ENCODE data around the gene RAI1.
A peak's percentile ranks its signal among the peaks of the same experiment; 100 is the strongest.

Gene RAI1

DNA sequence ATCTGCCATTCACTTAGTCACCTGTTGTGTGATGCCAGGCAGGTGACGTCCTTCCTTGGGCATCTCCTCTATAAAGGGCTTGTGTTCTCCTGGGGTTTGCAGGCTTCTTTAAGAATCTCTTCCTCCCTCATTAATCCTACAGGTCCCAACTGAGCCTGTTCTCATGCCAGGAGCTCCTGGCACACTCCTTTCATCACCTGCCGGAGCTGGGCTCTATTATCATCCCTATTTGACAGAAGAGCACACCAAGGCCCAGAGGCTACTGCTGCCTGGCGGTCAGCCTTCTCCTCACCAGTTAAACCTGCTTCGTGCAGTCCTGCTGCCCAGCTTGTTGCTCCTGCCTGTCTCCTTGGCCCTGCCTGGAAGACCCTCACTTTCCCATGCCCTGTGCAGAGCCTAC is 51.2 kb downstream of the RAI1 start:
- Mint-ChIP-seq H3K36me3 (ENCODE audit: low read depth) (peaks cover 3% of the 10 kb centered on the region), H3K27ac (no peak overlapping the region), H3K9me3 (no peaks in the 10 kb centered on the region), H3K4me3 (no peak overlapping the region), H3K4me1 (peaks cover 34% of the 10 kb centered on the region), H3K27me3 (no peaks in the 10 kb centered on the region)
- DNase-seq, result no peak
- ATAC-seq, result no peak

GRCh38 chr17:17732892-17733670 is 51.8 kb downstream of the RAI1 start:
- Mint-ChIP-seq H3K36me3 (ENCODE audit: low read depth) (peaks cover 3% of the 10 kb centered on the region), H3K9me3 (no peaks in the 10 kb centered on the region), H3K4me3 (no peak overlapping the region), H3K4me1 (peaks cover 35% of the 10 kb centered on the region), H3K27me3 (no peaks in the 10 kb centered on the region), H3K27ac (no peak overlapping the region)
- ATAC-seq (no peak), DNase-seq (no peak)

- Mint-ChIP-seq H3K36me3 (ENCODE audit: low read depth) (peaks cover 3% of the 10 kb centered on the region), H3K27ac (peak overlapping the region; percentile 5), H3K4me1 (peaks cover 44% of the 10 kb centered on the region), H3K27me3 (no peaks in the 10 kb centered on the region), H3K9me3 (no peaks in the 10 kb centered on the region), H3K4me3 (no peak overlapping the region)
- no peak for DNase-seq
- ATAC-seq, result no peak
Observed at GRCh38 chr17:17736205-17737183, 55.2 kb downstream of the RAI1 start.

DNA sequence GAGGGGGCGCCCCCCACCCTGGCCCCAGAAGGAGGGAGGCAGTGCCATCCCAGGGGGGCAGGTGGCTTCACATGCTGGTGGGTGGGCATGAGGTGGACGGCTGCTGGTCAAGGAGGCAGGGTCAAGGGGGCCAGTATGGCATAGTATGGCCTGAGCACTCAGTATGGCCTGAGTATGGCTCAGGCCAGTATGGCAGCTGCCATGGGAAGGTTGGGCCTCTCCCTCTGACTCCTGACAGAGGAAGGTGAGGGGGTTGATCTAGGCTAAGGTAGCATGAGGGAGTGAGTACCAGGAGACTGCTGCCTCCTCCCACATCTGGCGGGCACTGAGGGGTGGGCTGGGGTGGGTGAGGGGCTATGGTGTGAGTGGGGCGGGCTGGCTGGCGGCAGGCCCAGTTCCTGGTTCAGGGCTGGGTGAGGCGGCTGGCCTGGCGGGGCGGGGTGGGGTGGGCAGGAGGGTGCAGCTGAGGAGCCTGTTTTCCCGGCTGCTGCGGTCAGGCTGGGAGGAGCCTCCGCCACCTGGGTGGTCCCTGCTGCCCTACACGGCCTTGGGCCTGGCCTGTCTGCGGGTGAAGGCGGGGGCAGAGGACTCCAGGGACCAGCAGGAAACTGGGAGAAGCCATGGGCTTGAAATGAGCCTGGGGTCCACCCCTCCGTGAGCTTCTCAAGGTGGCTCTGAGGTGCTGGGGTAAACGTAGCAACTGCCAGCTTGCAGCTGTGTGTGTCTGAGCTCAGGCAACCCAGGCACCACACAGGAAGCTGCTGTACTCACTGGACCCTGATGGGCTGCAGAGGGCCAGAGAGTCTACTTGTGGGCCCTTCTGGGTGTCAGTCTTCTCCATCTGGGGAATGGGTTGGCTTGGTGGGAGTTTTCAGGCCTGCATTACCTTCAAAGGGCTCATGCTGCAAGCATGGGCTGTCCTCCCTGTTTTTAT is 57.0 kb downstream of the RAI1 start:
- Mint-ChIP-seq H3K27me3 (no peaks in the 10 kb centered on the region), H3K4me1 (peaks cover 41% of the 10 kb centered on the region), H3K27ac (peak overlapping the region; percentile 31), H3K36me3 (ENCODE audit: low read depth) (no peaks in the 10 kb centered on the region), H3K4me3 (no peak overlapping the region), H3K9me3 (no peaks in the 10 kb centered on the region)
- ATAC-seq (no peak), DNase-seq (no peak)

GRCh38 chr17:17738901-17739300 is 57.6 kb downstream of the RAI1 start:
- H3K4me3 Mint-ChIP-seq, result no peak overlapping the region
- DNase-seq, result no peak

DNA sequence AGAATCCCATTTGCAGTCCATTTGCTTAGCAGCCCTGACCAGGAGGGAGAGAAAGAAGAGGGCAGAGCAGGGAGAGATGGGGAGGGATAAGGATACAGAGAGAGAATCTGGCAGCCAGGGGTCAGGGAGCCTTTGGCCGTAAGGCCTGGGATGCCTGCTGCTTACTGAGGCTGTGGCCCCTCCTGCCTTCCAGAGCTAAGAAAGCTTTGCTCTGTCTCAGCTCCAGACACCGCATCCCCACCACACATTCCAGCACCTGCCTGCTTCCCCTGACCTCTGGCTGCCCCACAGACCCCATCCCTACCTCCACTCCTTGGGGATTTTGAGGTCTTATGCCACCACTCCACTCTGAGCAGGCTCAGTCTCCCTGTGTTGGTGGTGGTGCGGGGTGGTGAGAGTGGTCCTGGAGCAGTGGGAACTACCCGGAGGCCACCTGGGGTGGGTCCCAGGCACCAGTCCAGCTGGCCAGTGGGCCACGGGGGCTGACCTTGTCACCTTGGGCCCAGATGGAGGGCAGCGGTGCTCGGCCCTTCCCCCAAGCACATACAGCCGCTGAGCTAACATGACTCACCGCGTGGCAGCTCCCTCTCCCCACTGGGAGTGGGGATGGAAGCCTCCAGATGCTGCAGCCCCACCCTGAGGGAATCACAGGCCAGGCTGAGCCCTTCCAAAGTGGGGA is 58.3 kb downstream of the RAI1 start:
- Mint-ChIP-seq H3K27me3 (no peaks in the 10 kb centered on the region), H3K4me1 (peaks cover 36% of the 10 kb centered on the region), H3K4me3 (no peak overlapping the region), H3K27ac (peak overlapping the region; percentile 31), H3K36me3 (ENCODE audit: low read depth) (no peaks in the 10 kb centered on the region), H3K9me3 (no peaks in the 10 kb centered on the region)
- DNase-seq (no peak), ATAC-seq (no peak)

More at GRCh38 chr17:17738901-17739300, 57.6 kb downstream of the RAI1 start:
- Mint-ChIP-seq H3K36me3 (ENCODE audit: low read depth) (no peaks in the 10 kb centered on the region), H3K27me3 (no peaks in the 10 kb centered on the region), H3K4me1 (peaks cover 36% of the 10 kb centered on the region), H3K27ac (peak overlapping the region; percentile 31), H3K9me3 (no peaks in the 10 kb centered on the region)
- ATAC-seq, result no peak

GRCh38 chr17:17740615-17741348 is 59.5 kb downstream of the RAI1 start:
- H3K4me3 Mint-ChIP-seq, result peak overlapping the region; percentile 24
- no peaks in the 10 kb centered on the region for H3K36me3 Mint-ChIP-seq (ENCODE audit: low read depth)
- peak overlapping the region; percentile 14 for H3K27ac Mint-ChIP-seq
- ATAC-seq (no peak), DNase-seq (no peak)
- peaks cover 28% of the 10 kb centered on the region for H3K4me1 Mint-ChIP-seq
- no peaks in the 10 kb centered on the region for H3K9me3 Mint-ChIP-seq
- no peaks in the 10 kb centered on the region for H3K27me3 Mint-ChIP-seq

GRCh38 chr17:17741349-17742023 is 60.2 kb downstream of the RAI1 start:
- H3K27ac Mint-ChIP-seq, result no peak overlapping the region
- ATAC-seq (no peak), DNase-seq (no peak)
- no peak overlapping the region for H3K4me3 Mint-ChIP-seq
- H3K27me3 Mint-ChIP-seq, result no peaks in the 10 kb centered on the region
- H3K4me1 Mint-ChIP-seq, result peaks cover 23% of the 10 kb centered on the region
- H3K36me3 Mint-ChIP-seq (ENCODE audit: low read depth), result no peaks in the 10 kb centered on the region
- no peaks in the 10 kb centered on the region for H3K9me3 Mint-ChIP-seq

DNA sequence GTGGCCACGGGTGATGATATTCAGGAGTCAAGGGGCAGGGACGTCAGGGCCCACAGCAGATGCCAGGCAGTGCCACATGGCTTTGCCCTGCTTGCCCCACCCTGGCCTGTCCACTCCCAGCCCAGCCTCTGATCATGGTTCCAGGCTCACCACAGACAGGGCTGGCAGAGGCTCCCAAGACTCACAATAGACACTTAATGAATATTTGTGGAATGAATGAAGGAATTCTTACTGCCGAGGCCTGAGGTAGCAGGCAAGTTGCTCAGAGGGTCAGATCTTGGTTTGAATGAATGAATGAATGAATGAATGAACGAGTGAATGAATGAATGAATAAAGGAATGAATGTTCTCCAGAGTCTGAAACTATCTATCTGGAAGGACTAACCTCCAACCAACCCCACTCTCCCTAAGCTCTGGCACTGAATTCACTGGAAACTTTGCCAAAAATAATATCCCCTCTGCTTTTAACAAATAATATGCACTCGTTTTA is 60.9 kb downstream of the RAI1 start:
- Mint-ChIP-seq H3K27me3 (no peaks in the 10 kb centered on the region), H3K4me3 (no peak overlapping the region), H3K9me3 (no peaks in the 10 kb centered on the region), H3K4me1 (peaks cover 16% of the 10 kb centered on the region), H3K27ac (no peak overlapping the region), H3K36me3 (ENCODE audit: low read depth) (no peaks in the 10 kb centered on the region)
- DNase-seq, result no peak
- ATAC-seq, result no peak

DNA sequence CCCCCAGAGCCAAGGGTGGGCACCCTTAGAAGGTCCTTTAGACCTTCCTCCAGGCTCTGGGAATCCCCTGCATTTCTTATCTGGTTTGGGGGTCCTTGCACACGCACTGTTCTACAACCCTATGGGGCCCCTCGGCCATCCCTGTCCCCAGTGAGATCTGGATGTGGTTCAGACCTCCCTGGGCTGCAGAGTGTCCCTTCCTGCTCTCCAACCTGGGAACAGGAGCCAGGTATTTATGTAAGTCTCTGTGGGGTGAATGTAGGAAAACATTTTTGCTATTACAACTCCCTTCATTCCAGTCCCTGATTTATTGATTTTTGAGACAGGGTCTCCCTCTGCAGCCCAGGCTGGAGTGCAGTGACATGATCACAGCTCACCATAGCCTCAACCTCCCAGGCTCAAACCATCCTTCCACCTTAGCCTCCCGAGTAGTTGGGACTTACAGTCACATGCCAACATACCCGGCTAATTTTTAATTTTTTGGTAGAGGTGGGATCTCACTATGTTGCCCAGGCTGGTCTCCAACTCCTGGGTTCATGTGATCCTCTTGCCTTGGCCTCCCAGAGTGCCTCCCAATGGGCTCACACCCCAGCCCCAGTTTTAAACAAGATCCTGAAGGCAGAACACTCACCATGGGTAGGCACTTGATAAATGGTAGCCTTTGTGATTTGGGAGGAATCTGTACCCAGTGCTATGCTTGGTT is 61.6 kb downstream of the RAI1 start:
- H3K36me3 Mint-ChIP-seq (ENCODE audit: low read depth), result no peaks in the 10 kb centered on the region
- H3K27ac Mint-ChIP-seq, result no peak overlapping the region
- H3K4me1 Mint-ChIP-seq, result peaks cover 18% of the 10 kb centered on the region
- ATAC-seq (no peak), DNase-seq (no peak)
- H3K9me3 Mint-ChIP-seq, result no peaks in the 10 kb centered on the region
- H3K4me3 Mint-ChIP-seq, result no peak overlapping the region
- H3K27me3 Mint-ChIP-seq, result no peaks in the 10 kb centered on the region

DNA sequence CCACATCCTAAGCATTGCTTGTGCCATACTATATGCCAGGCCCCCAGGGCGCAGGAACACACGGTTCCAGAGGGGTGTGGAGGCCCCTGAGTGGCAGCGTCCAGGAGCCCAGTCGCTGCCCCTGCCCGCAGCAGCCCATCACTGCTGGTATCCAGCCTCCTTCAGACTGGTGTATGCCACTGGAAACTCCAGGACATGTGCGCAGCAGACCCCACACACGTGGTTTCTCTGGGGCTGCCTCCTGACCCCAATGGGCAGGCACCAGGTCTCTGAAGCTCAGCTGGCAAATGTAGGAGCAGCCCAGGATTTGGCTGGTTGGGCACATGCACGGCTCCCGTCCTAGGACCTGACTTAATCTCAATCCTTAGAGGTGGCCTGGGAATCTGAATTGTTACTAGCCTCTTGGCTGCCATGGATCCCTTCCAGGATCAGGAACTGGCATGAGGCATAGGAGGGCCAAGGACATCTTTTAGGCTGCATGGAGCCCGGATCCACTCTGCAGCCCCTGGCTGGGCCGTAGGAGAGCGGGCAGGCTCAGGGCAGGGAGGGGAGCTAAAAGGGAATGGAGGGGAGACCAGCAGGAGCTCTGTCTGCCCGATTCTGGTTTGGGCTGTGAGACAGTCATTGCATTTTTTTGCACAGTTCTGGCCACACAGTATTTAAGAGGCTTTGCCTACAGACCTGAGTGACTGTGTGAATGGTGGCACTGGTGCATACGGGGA is 62.3 kb downstream of the RAI1 start:
- no peak overlapping the region for H3K4me3 Mint-ChIP-seq
- DNase-seq, result no peak
- ATAC-seq, result no peak
- peaks cover 24% of the 10 kb centered on the region for H3K4me1 Mint-ChIP-seq
- H3K27ac Mint-ChIP-seq, result no peak overlapping the region
- no peaks in the 10 kb centered on the region for H3K9me3 Mint-ChIP-seq
- no peaks in the 10 kb centered on the region for H3K36me3 Mint-ChIP-seq (ENCODE audit: low read depth)
- no peaks in the 10 kb centered on the region for H3K27me3 Mint-ChIP-seq

DNA sequence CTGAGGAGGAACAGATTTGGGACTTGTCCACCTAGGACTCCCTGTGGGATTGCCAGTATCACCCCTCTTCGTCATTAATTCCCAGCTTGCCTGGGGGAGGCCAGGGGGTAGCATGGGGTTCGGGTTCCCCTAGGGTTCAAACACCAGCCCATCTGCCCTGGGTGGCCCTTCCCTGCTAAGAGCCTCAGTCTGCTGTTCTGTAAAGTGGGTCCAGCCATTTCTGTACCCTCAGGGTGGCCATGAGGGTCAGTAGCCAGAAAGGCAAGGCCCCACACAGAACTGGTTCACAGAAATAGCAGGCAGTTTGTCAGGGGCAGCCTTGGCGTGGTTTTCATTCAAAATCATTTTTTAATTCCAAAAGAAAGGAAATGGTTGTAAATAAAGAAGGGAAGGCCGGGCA is 62.9 kb downstream of the RAI1 start:
- H3K4me1 Mint-ChIP-seq, result peaks cover 23% of the 10 kb centered on the region
- no peak overlapping the region for H3K27ac Mint-ChIP-seq
- H3K4me3 Mint-ChIP-seq, result no peak overlapping the region
- no peaks in the 10 kb centered on the region for H3K27me3 Mint-ChIP-seq
- H3K36me3 Mint-ChIP-seq (ENCODE audit: low read depth), result no peaks in the 10 kb centered on the region
- no peaks in the 10 kb centered on the region for H3K9me3 Mint-ChIP-seq
- ATAC-seq (no peak), DNase-seq (no peak)

Measured in activated naive CD8-positive, alpha-beta T cell treated with anti-CD3 and anti-CD28 coated beads, Interleukin-2, amount 50 U/mL, for 24 hours (primary cell).